GM12875 (cell line): ENCODE results near the gene ASTN2.

Experiments used
- H3K4me3 ChIP-seq: one replicate; pipeline ENCODE4 v1.5.1; 2011; ENCODE audit warnings: low read depth, low read length, control low read depth
- CTCF ChIP-seq: IDR thresholded peaks from 2 replicates; pipeline ENCODE4 v1.5.1; 2011; ENCODE audit warnings: low read depth, mild to moderate bottlenecking, control low read depth, inconsistent platforms, low read length, moderate library complexity, borderline replicate concordance; ENCODE audit not compliant: insufficient read depth

ASTN2 gene

GRCh38 chr9:117076571-117077290 is 338.1 kb downstream of the ASTN2 start:
- TF ChIP-seq CTCF, result no peak
- H3K4me3 ChIP-seq, result no peak overlapping the region

GRCh38 chr9:117075636-117076035 is 339.2 kb downstream of the ASTN2 start:
- no peak for TF ChIP-seq CTCF

GRCh38 chr9:117074784-117075520 is 339.9 kb downstream of the ASTN2 start:
- H3K4me3 ChIP-seq, result no peak overlapping the region
- TF ChIP-seq CTCF, result no peak

More at GRCh38 chr9:117075636-117076035, 339.2 kb downstream of the ASTN2 start:
- H3K4me3 ChIP-seq, result no peak overlapping the region

- no peak overlapping the region for H3K4me3 ChIP-seq
- TF ChIP-seq CTCF, result no peak
Observed at GRCh38 chr9:117074342-117074662, 340.6 kb downstream of the ASTN2 start.

- no peak overlapping the region for H3K4me3 ChIP-seq
- peak; percentile 63 for TF ChIP-seq CTCF
Observed at GRCh38 chr9:117073539-117074341, 341.1 kb downstream of the ASTN2 start.

GRCh38 chr9:117073071-117073470 is 341.8 kb downstream of the ASTN2 start:
- TF ChIP-seq CTCF, result no peak
- H3K4me3 ChIP-seq, result no peak overlapping the region
